Measurements from ENCODE around the gene MAPK4.

MAPK4 gene

GRCh38 chr18:50674307-50674980, 114.6 kb downstream of the MAPK4 start:
- Histone ChIP-seq H3F3A (ENCODE audit: insufficient read depth) (no peaks in the 10 kb centered on the region), H3K36me3 (ENCODE audit: low read length) (no peaks in the 10 kb centered on the region), H3K27ac (ENCODE audit: low read depth, low read length) (no peak overlapping the region), H3K9me2 (replicated peaks; ENCODE audit: insufficient read depth, low read length) (no peaks in the 10 kb centered on the region), H4K20me1 (ENCODE audit: low read depth, low read length) (no peaks in the 10 kb centered on the region), H3K4me2 (ENCODE audit: low read depth, low read length, poor library complexity, severe bottlenecking) (no peak overlapping the region), H3K9ac (ENCODE audit: low read length) (no peak overlapping the region), H3K79me2 (ENCODE audit: insufficient read depth, low read length) (no peaks in the 10 kb centered on the region), H3K4me3 (ENCODE audit: insufficient read depth, low read length, poor library complexity, severe bottlenecking) (no peak overlapping the region), H3K27me3 (ENCODE audit: low read length) (no peaks in the 10 kb centered on the region), H3K9me3 (ENCODE audit: insufficient read depth, low read length) (no peaks in the 10 kb centered on the region), H2AFZ (ENCODE audit: low read depth, low read length, severe bottlenecking) (no peak overlapping the region)
- TF ChIP-seq CTCF (IDR thresholded peaks at IDR 0.05; ENCODE audit: insufficient read depth, low read length, poor library complexity, severe bottlenecking) (no peak), EZH2phosphoT487 (conservative IDR thresholded peaks at IDR 0.05; ENCODE audit: low read length) (no peak)

DNA sequence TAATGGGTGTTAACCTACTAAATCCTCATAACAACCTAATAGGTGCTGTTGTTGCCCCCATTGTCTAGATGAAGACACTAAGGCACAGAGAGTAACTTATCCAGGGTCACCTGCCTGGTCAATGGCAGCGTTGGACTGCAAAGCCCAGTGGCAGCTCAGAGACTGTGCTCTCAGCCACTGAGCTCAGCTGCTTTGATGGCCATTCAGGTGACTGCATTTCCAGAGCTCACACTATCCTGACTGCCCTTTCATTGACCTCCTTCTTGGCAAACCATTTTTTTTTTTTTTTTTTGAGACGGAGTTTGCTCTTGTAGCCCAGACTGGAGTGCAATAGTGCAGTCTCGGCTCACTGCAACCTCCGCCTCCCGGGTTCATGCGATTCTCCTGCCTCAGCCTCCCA, 115.2 kb downstream of the MAPK4 start:
- no peaks in the 10 kb centered on the region for H3K9me2 ChIP-seq (replicated peaks; ENCODE audit: insufficient read depth, low read length)
- H3K9me3 ChIP-seq (ENCODE audit: insufficient read depth, low read length), result no peaks in the 10 kb centered on the region
- no peak overlapping the region for H2AFZ ChIP-seq (ENCODE audit: low read depth, low read length, severe bottlenecking)
- H3K4me2 ChIP-seq (ENCODE audit: low read depth, low read length, poor library complexity, severe bottlenecking), result no peak overlapping the region
- H3K36me3 ChIP-seq (ENCODE audit: low read length), result no peaks in the 10 kb centered on the region
- TF ChIP-seq EZH2phosphoT487 (conservative IDR thresholded peaks at IDR 0.05; ENCODE audit: low read length), result no peak
- TF ChIP-seq CTCF (IDR thresholded peaks at IDR 0.05; ENCODE audit: insufficient read depth, low read length, poor library complexity, severe bottlenecking), result no peak
- H3K79me2 ChIP-seq (ENCODE audit: insufficient read depth, low read length), result no peaks in the 10 kb centered on the region
- no peak overlapping the region for H3K4me3 ChIP-seq (ENCODE audit: insufficient read depth, low read length, poor library complexity, severe bottlenecking)
- H4K20me1 ChIP-seq (ENCODE audit: low read depth, low read length), result no peaks in the 10 kb centered on the region
- H3F3A ChIP-seq (ENCODE audit: insufficient read depth), result no peaks in the 10 kb centered on the region
- H3K9ac ChIP-seq (ENCODE audit: low read length), result no peak overlapping the region
- H3K27me3 ChIP-seq (ENCODE audit: low read length), result no peaks in the 10 kb centered on the region
- H3K27ac ChIP-seq (ENCODE audit: low read depth, low read length), result no peak overlapping the region

GRCh38 chr18:50678651-50679050, 118.8 kb downstream of the MAPK4 start:
- no peaks in the 10 kb centered on the region for H3K9me3 ChIP-seq (ENCODE audit: insufficient read depth, low read length)
- H3K9ac ChIP-seq (ENCODE audit: low read length), result no peak overlapping the region
- H3K9me2 ChIP-seq (replicated peaks; ENCODE audit: insufficient read depth, low read length), result no peaks in the 10 kb centered on the region
- no peak overlapping the region for H3K4me2 ChIP-seq (ENCODE audit: low read depth, low read length, poor library complexity, severe bottlenecking)
- no peaks in the 10 kb centered on the region for H3K27me3 ChIP-seq (ENCODE audit: low read length)
- H3K27ac ChIP-seq (ENCODE audit: low read depth, low read length), result no peak overlapping the region
- H3K36me3 ChIP-seq (ENCODE audit: low read length), result no peaks in the 10 kb centered on the region
- H4K20me1 ChIP-seq (ENCODE audit: low read depth, low read length), result no peaks in the 10 kb centered on the region
- H3K4me3 ChIP-seq (ENCODE audit: insufficient read depth, low read length, poor library complexity, severe bottlenecking), result no peak overlapping the region
- no peaks in the 10 kb centered on the region for H3F3A ChIP-seq (ENCODE audit: insufficient read depth)
- TF ChIP-seq CTCF (IDR thresholded peaks at IDR 0.05; ENCODE audit: insufficient read depth, low read length, poor library complexity, severe bottlenecking), result no peak
- TF ChIP-seq EZH2phosphoT487 (conservative IDR thresholded peaks at IDR 0.05; ENCODE audit: low read length), result no peak
- no peak overlapping the region for H2AFZ ChIP-seq (ENCODE audit: low read depth, low read length, severe bottlenecking)
- H3K79me2 ChIP-seq (ENCODE audit: insufficient read depth, low read length), result no peaks in the 10 kb centered on the region

Measured in SU-DHL-6 (cell line).